Mammary epithelial cell (primary cell): Measurements from ENCODE around the gene LINC01488.

Experiments used
- EZH2 ChIP-seq: IDR thresholded peaks from 2 replicates; pipeline ENCODE4 v1.6.1; 2012; ENCODE audit warnings: low read length, inconsistent platforms, borderline replicate concordance
- TF ChIP-seq, protein P1 (sequence below), 2 donors: IDR thresholded peaks in 1 of 2; conservative IDR thresholded peaks in 1 of 2; 2 replicates each; pipeline ENCODE4 v1.5.1; 2011 to 2012; ENCODE audit warnings: inconsistent platforms in 2 of 2, low read length in 2 of 2, mild to moderate bottlenecking in 2 of 2, control low read depth in 1 of 2, low read depth in 1 of 2; ENCODE audit not compliant: insufficient read depth in 1 of 2; ENCODE audit errors: extremely low read depth in 1 of 2

DNA sequence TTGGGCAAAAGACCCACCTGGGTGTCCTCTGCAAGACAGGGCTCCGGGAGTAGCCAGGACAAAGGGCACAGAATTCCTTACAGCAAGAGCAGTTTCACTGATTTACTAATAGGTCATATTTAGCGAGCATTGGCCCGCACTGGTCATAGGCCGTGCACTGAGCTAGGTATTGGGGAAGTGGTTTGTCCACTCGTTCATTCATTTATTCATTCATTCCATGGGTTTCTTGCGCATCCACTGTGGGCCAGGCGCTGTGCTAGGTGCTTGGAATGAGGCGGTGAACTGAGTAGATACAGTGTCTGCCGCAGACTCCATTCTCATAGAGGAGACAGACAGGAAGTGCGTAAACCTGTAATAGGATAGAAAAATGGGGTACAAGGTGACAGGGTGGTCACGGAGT, 13.2 kb upstream of the LINC01488 start:
- TF ChIP-seq, protein P1, sequence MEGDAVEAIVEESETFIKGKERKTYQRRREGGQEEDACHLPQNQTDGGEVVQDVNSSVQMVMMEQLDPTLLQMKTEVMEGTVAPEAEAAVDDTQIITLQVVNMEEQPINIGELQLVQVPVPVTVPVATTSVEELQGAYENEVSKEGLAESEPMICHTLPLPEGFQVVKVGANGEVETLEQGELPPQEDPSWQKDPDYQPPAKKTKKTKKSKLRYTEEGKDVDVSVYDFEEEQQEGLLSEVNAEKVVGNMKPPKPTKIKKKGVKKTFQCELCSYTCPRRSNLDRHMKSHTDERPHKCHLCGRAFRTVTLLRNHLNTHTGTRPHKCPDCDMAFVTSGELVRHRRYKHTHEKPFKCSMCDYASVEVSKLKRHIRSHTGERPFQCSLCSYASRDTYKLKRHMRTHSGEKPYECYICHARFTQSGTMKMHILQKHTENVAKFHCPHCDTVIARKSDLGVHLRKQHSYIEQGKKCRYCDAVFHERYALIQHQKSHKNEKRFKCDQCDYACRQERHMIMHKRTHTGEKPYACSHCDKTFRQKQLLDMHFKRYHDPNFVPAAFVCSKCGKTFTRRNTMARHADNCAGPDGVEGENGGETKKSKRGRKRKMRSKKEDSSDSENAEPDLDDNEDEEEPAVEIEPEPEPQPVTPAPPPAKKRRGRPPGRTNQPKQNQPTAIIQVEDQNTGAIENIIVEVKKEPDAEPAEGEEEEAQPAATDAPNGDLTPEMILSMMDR (conservative IDR thresholded peaks at IDR 0.05 in 1 of 2, IDR thresholded peaks at IDR 0.05 in 1 of 2; ENCODE audit: extremely low read depth in 1 of 2, insufficient read depth in 1 of 2, low read depth in 1 of 2, low read length in 2 of 2): no peak
- TF ChIP-seq EZH2: no peak
